Measurements from ENCODE around the gene IL12RB2. TPM values are rescaled to one million over a fixed set of nuclear protein-coding genes. Genes with fewer than 3 reads are reported as not detected.
A peak's percentile ranks its signal among the peaks of the same experiment; 100 is the strongest.

IL12RB2 gene
- total RNA-seq, 1 experiment from 2014 or later, result not detected

DNA sequence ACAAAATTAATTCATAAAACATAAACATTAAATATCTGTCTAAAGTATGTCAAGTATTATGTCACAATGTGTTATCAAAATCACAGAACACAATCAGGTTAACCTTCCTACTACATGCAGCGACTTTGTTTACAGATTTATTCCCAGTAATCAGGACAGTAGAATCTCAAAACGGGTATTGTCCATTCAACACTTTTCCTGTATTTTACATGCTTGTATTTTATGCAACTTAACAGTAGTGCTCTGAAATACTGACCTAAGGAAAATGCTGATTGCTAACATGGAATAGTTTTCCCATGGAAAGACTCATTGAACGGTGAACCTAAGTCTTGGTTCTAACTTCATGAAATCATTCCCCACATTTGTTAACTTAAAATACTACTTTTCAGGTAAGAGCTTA lies 120.3 kb downstream of the IL12RB2 start:
- H3K27ac ChIP-seq (ENCODE audit: low read length), result no peak overlapping the region
- H4K20me1 ChIP-seq (ENCODE audit: low read length), result peaks cover 60% of the 10 kb centered on the region
- ChIA-PET CTCF (interaction anchor here (0.6 to 0.7 kb wide), 2 partner anchors 80 to 338 kb away, joined by 4 to 7 read pairs; no protein-coding TSS in a partner anchor), POLR2A (ENCODE audit: unreplicated experiment) (no interaction called here)
- H3K9me2 ChIP-seq (replicated peaks; ENCODE audit: low read length), result no peaks in the 10 kb centered on the region
- no peak overlapping the region for H2AFZ ChIP-seq (ENCODE audit: low read length)
- H3K27me3 ChIP-seq (ENCODE audit: low read length), result no peaks in the 10 kb centered on the region
- no peak for TF ChIP-seq EZH2 (IDR thresholded peaks at IDR 0.05; ENCODE audit: low read length, unreplicated experiment)
- no peak for TF ChIP-seq EZH2phosphoT487 (IDR thresholded peaks at IDR 0.05; ENCODE audit: borderline replicate concordance, low read length)
- TF ChIP-seq, protein P1, sequence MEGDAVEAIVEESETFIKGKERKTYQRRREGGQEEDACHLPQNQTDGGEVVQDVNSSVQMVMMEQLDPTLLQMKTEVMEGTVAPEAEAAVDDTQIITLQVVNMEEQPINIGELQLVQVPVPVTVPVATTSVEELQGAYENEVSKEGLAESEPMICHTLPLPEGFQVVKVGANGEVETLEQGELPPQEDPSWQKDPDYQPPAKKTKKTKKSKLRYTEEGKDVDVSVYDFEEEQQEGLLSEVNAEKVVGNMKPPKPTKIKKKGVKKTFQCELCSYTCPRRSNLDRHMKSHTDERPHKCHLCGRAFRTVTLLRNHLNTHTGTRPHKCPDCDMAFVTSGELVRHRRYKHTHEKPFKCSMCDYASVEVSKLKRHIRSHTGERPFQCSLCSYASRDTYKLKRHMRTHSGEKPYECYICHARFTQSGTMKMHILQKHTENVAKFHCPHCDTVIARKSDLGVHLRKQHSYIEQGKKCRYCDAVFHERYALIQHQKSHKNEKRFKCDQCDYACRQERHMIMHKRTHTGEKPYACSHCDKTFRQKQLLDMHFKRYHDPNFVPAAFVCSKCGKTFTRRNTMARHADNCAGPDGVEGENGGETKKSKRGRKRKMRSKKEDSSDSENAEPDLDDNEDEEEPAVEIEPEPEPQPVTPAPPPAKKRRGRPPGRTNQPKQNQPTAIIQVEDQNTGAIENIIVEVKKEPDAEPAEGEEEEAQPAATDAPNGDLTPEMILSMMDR (conservative IDR thresholded peaks at IDR 0.05; ENCODE audit: low read depth, low read length), result no peak
- intact Hi-C loops (cut with micrococcal nuclease), result loop anchor here (5.0 kb wide), 1 partner anchor 81 kb away; no protein-coding TSS in a partner anchor
- H3K36me3 ChIP-seq (ENCODE audit: low read depth, low read length), result peaks cover 49% of the 10 kb centered on the region
- H3K9ac ChIP-seq (ENCODE audit: low read length), result peak overlapping the region; percentile 99
- no peaks in the 10 kb centered on the region for H3F3A ChIP-seq (ENCODE audit: low read length, unreplicated experiment)
- peaks cover 16% of the 10 kb centered on the region for H3K4me1 ChIP-seq (ENCODE audit: insufficient read depth, low read length)
- no TSS peak for BruUV-seq (replicated peaks)
- H3K4me3 ChIP-seq (ENCODE audit: low read length), result peak overlapping the region; percentile 93
- ATAC-seq, result no peak
- no peak for DNase-seq
- peaks cover 72% of the 10 kb centered on the region for H3K79me2 ChIP-seq (ENCODE audit: low read length)
- peak overlapping the region; percentile 86 for H3K4me2 ChIP-seq (ENCODE audit: low read length)
- H3K9me3 ChIP-seq (ENCODE audit: low read length), result no peaks in the 10 kb centered on the region

DNA sequence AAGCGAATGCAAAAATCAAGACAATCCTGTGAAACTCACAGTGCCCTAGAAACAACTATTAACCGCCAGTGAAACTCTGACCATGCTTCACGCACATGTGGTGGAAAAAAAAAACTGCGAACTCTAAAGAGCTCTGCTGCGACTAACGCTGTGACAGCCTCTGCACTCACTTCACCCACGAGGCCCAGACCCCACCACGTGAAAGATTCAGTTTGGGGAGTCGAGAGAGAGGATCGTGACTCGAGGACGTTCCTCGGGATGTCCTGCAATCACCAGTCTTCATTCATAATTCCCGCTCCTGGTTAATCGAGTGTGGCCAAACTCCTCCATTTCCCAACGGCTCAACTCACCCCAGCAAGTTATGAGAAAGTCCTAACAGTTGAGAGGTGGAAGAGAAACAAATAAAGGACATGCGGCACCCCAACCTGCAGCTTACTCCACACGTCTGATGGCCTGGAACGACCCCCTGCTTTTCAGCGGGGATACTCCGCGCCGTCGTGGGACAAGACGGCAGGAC lies 121.4 kb downstream of the IL12RB2 start:
- Histone ChIP-seq H4K20me1 (ENCODE audit: low read length) (peaks cover 53% of the 10 kb centered on the region), H3K9me2 (replicated peaks; ENCODE audit: low read length) (no peaks in the 10 kb centered on the region), H2AFZ (ENCODE audit: low read length) (no peak overlapping the region), H3K4me3 (ENCODE audit: low read length) (peak overlapping the region; percentile 93), H3K27me3 (ENCODE audit: low read length) (no peaks in the 10 kb centered on the region), H3K4me1 (ENCODE audit: insufficient read depth, low read length) (peaks cover 16% of the 10 kb centered on the region), H3K9ac (ENCODE audit: low read length) (peak overlapping the region; percentile 99), H3K79me2 (ENCODE audit: low read length) (peaks cover 61% of the 10 kb centered on the region), H3K27ac (ENCODE audit: low read length) (peak overlapping the region; percentile 59), H3F3A (ENCODE audit: low read length, unreplicated experiment) (no peaks in the 10 kb centered on the region), H3K36me3 (ENCODE audit: low read depth, low read length) (peaks cover 42% of the 10 kb centered on the region), H3K9me3 (ENCODE audit: low read length) (no peaks in the 10 kb centered on the region), H3K4me2 (ENCODE audit: low read length) (peak overlapping the region; percentile 86)
- POLR2A ChIA-PET (ENCODE audit: unreplicated experiment), result no interaction called here
- TF ChIP-seq, protein P1 (conservative IDR thresholded peaks at IDR 0.05; ENCODE audit: low read depth, low read length), result no peak
- TF ChIP-seq EZH2 (IDR thresholded peaks at IDR 0.05; ENCODE audit: low read length, unreplicated experiment), result no peak
- no peak for TF ChIP-seq EZH2phosphoT487 (IDR thresholded peaks at IDR 0.05; ENCODE audit: borderline replicate concordance, low read length)
- BruUV-seq (replicated peaks), result no TSS peak
- intact Hi-C loops (cut with micrococcal nuclease), result loop anchor here (5.0 kb wide), 1 partner anchor 82 kb away; no protein-coding TSS in a partner anchor
- ATAC-seq (no peak), DNase-seq (peak; percentile 32)
- CTCF ChIA-PET, result no interaction called here
